CD8-positive, alpha-beta memory T cell (primary cell): ENCODE measurements around the gene EXPH5. TPM values are rescaled to one million over a fixed set of nuclear protein-coding genes. Genes with fewer than 3 reads are reported as not detected.

Experiments
- CTCF ChIA-PET: fragments of 350-600 bp; sonication (Branson Sonifier 250); formaldehyde crosslinking; loops from one replicate; lab custom pipeline; 2021; ENCODE audit warnings: antibody characterized with exemption; lab: Charles Lee
- POLR2A ChIA-PET: fragments of 350-600 bp; sonication (Branson Sonifier 250); formaldehyde crosslinking; loops from one replicate; lab custom pipeline; 2021; ENCODE audit warnings: antibody characterized with exemption; lab: Charles Lee
- DNase-seq, 5 donors: peaks; one replicate each; pipeline versions ENCODE4 v3.0.0 to v3.0.0-alpha.2; 2020 to 2022; ENCODE audit warnings: mixed read lengths in 1 of 5
- H3K27ac ChIP-seq: one replicate; pipeline ENCODE4 v1.7.0; 2013; ENCODE audit warnings: low read depth, mild to moderate bottlenecking, low read length, moderate library complexity
- H3K27me3 ChIP-seq: 2 replicates; pipeline ENCODE4 v1.7.0; 2013; ENCODE audit warnings: low read length, mild to moderate bottlenecking; ENCODE audit not compliant: insufficient read depth, poor library complexity, severe bottlenecking
- H3K36me3 ChIP-seq: 2 replicates; pipeline ENCODE4 v1.7.0; 2013; ENCODE audit warnings: mild to moderate bottlenecking, low read length, moderate library complexity; ENCODE audit not compliant: insufficient read depth
- H3K4me1 ChIP-seq: 2 replicates; pipeline ENCODE4 v1.7.0; 2013; ENCODE audit warnings: mild to moderate bottlenecking, low read length, moderate library complexity; ENCODE audit not compliant: insufficient read depth
- H3K4me3 ChIP-seq: 2 replicates; pipeline ENCODE4 v1.7.0; 2013; ENCODE audit warnings: mild to moderate bottlenecking, low read length
- H3K9me3 ChIP-seq: 2 replicates; pipeline ENCODE4 v1.7.0; 2013; ENCODE audit warnings: mild to moderate bottlenecking, low read length
- H3K27ac Mint-ChIP-seq, 8 donors: one replicate each; pipeline ENCODE4 v1.8.0; 2020 to 2021; ENCODE audit warnings: mixed read lengths in 8 of 8, mild to moderate bottlenecking in 6 of 8, inconsistent platforms in 3 of 8, moderate library complexity in 3 of 8
- H3K27me3 Mint-ChIP-seq, 2 donors: one replicate each; pipeline ENCODE4 v1.8.0; 2020 to 2021; ENCODE audit warnings: mixed read lengths in 2 of 2, mild to moderate bottlenecking in 1 of 2, moderate library complexity in 1 of 2
- H3K36me3 Mint-ChIP-seq, 3 donors: one replicate each; pipeline ENCODE4 v1.8.0; 2020 to 2021; ENCODE audit warnings: mixed read lengths in 3 of 3, inconsistent platforms in 1 of 3, mild to moderate bottlenecking in 1 of 3
- H3K4me1 Mint-ChIP-seq, 3 donors: one replicate each; pipeline ENCODE4 v1.8.0; 2020 to 2021; ENCODE audit warnings: mixed read lengths in 3 of 3, inconsistent platforms in 1 of 3, mild to moderate bottlenecking in 1 of 3
- H3K4me3 Mint-ChIP-seq, 7 donors: one replicate each; pipeline ENCODE4 v1.8.0; 2020 to 2021; ENCODE audit warnings: mixed read lengths in 7 of 7, mild to moderate bottlenecking in 6 of 7, moderate library complexity in 4 of 7, inconsistent platforms in 2 of 7
- H3K9me3 Mint-ChIP-seq, 5 donors: one replicate each; pipeline ENCODE4 v1.8.0; 2020 to 2022; ENCODE audit warnings: mixed read lengths in 5 of 5, mild to moderate bottlenecking in 3 of 5, moderate library complexity in 2 of 5, inconsistent platforms in 1 of 5
- polyA plus RNA-seq: library from polyadenylated mRNA; unstranded; fragments of 300-500 nt; fragmentation: Illumina TruSeq; gene quantifications from one replicate; pipeline ENCODE4 v1.2.3, GENCODE V29; 2021
- total RNA-seq, 2 experiments: library from RNA; stranded (reverse); gene quantifications; one replicate each; pipeline ENCODE4 v1.2.3, GENCODE V29; 2021

EXPH5 gene
- total and polyA plus RNA-seq, 3 experiments from 2014 or later, result 0.60 to 0.89 (median 0.85) TPM

- no peak for DNase-seq
- Histone ChIP-seq H3K9me3 (no peaks in the 10 kb centered on the region), H3K27ac (no peak overlapping the region), H3K4me3 (no peak overlapping the region), H3K4me1 (no peaks in the 10 kb centered on the region), H3K36me3 (no peaks in the 10 kb centered on the region), H3K27me3 (no peaks in the 10 kb centered on the region)
- no peak overlapping the region for H3K4me3 Mint-ChIP-seq
- peaks cover 3 to 8% (median 6%) of the 10 kb centered on the region in 3 donors for H3K4me1 Mint-ChIP-seq
- H3K36me3 Mint-ChIP-seq, result peaks cover 0 to 3% (median 0%) of the 10 kb centered on the region in 3 donors
- H3K27ac Mint-ChIP-seq, result no peak overlapping the region
- H3K27me3 Mint-ChIP-seq, result peaks cover 5 to 41% of the 10 kb centered on the region in 2 donors
- CTCF ChIA-PET, result no interaction called here
- H3K9me3 Mint-ChIP-seq, result peaks cover 0 to 4% (median 0%) of the 10 kb centered on the region in 5 donors
- POLR2A ChIA-PET, result no interaction called here
Measured at GRCh38 chr11:108628812-108629211, 35.2 kb upstream of the EXPH5 start.

GRCh38 chr11:108628326-108628725 lies 34.8 kb upstream of the EXPH5 start:
- Mint-ChIP-seq H3K4me1 (peaks cover 3 to 8% (median 6%) of the 10 kb centered on the region in 3 donors), H3K36me3 (peaks cover 0 to 3% (median 0%) of the 10 kb centered on the region in 3 donors), H3K4me3 (no peak overlapping the region), H3K27ac (no peak overlapping the region), H3K27me3 (peaks cover 5 to 41% of the 10 kb centered on the region in 2 donors), H3K9me3 (peaks cover 0 to 4% (median 0%) of the 10 kb centered on the region in 5 donors)
- Histone ChIP-seq H3K4me1 (no peaks in the 10 kb centered on the region), H3K27ac (no peak overlapping the region), H3K9me3 (no peaks in the 10 kb centered on the region), H3K4me3 (no peak overlapping the region), H3K36me3 (no peaks in the 10 kb centered on the region), H3K27me3 (no peaks in the 10 kb centered on the region)
- DNase-seq, result no peak
- CTCF ChIA-PET, result no interaction called here
- POLR2A ChIA-PET, result no interaction called here

- Mint-ChIP-seq H3K36me3 (peaks cover 0 to 3% (median 0%) of the 10 kb centered on the region in 3 donors), H3K9me3 (peaks cover 0 to 4% (median 0%) of the 10 kb centered on the region in 5 donors), H3K4me3 (peak overlapping the region in 1 of 7 donors; percentile 19), H3K4me1 (peaks cover 3 to 8% (median 6%) of the 10 kb centered on the region in 3 donors), H3K27ac (peak overlapping the region in 2 of 8 donors; percentile 5 to 13), H3K27me3 (peaks cover 2 to 46% of the 10 kb centered on the region in 2 donors)
- no peaks in the 10 kb centered on the region for H3K36me3 ChIP-seq
- DNase-seq, result no peak
- peak overlapping the region; percentile 4 for H3K27ac ChIP-seq
- CTCF ChIA-PET, result no interaction called here
- H3K4me3 ChIP-seq, result no peak overlapping the region
- POLR2A ChIA-PET, result no interaction called here
- no peaks in the 10 kb centered on the region for H3K4me1 ChIP-seq
- H3K9me3 ChIP-seq, result no peaks in the 10 kb centered on the region
- H3K27me3 ChIP-seq, result no peaks in the 10 kb centered on the region
Measured at GRCh38 chr11:108624196-108624925, 30.8 kb upstream of the EXPH5 start.

- peaks cover 3 to 8% (median 6%) of the 10 kb centered on the region in 3 donors for H3K4me1 Mint-ChIP-seq
- H3K4me3 Mint-ChIP-seq, result no peak overlapping the region
- Histone ChIP-seq H3K27ac (no peak overlapping the region), H3K36me3 (no peaks in the 10 kb centered on the region), H3K27me3 (no peaks in the 10 kb centered on the region), H3K4me1 (no peaks in the 10 kb centered on the region), H3K9me3 (no peaks in the 10 kb centered on the region), H3K4me3 (no peak overlapping the region)
- H3K27ac Mint-ChIP-seq, result no peak overlapping the region
- CTCF ChIA-PET, result no interaction called here
- H3K36me3 Mint-ChIP-seq, result peaks cover 0 to 3% (median 0%) of the 10 kb centered on the region in 3 donors
- no peak for DNase-seq
- peaks cover 0 to 4% (median 0%) of the 10 kb centered on the region in 5 donors for H3K9me3 Mint-ChIP-seq
- POLR2A ChIA-PET, result no interaction called here
- peaks cover 6 to 51% of the 10 kb centered on the region in 2 donors for H3K27me3 Mint-ChIP-seq
Measured at GRCh38 chr11:108622341-108622740, 28.8 kb upstream of the EXPH5 start.

GRCh38 chr11:108620958-108621772 lies 27.6 kb upstream of the EXPH5 start:
- POLR2A ChIA-PET, result no interaction called here
- no peaks in the 10 kb centered on the region for H3K36me3 ChIP-seq
- Mint-ChIP-seq H3K27ac (no peak overlapping the region), H3K4me1 (peaks cover 3 to 8% (median 6%) of the 10 kb centered on the region in 3 donors), H3K4me3 (no peak overlapping the region), H3K9me3 (peaks cover 0 to 4% (median 0%) of the 10 kb centered on the region in 5 donors), H3K27me3 (peaks cover 9 to 53% of the 10 kb centered on the region in 2 donors), H3K36me3 (peaks cover 0 to 3% (median 0%) of the 10 kb centered on the region in 3 donors)
- H3K4me3 ChIP-seq, result no peak overlapping the region
- no peak for DNase-seq
- no peaks in the 10 kb centered on the region for H3K27me3 ChIP-seq
- H3K9me3 ChIP-seq, result no peaks in the 10 kb centered on the region
- no peak overlapping the region for H3K27ac ChIP-seq
- H3K4me1 ChIP-seq, result no peaks in the 10 kb centered on the region
- CTCF ChIA-PET, result no interaction called here

GRCh38 chr11:108618529-108618928 lies 25.0 kb upstream of the EXPH5 start:
- Histone ChIP-seq H3K36me3 (no peaks in the 10 kb centered on the region), H3K4me3 (no peak overlapping the region), H3K27ac (no peak overlapping the region), H3K9me3 (no peaks in the 10 kb centered on the region), H3K27me3 (no peaks in the 10 kb centered on the region), H3K4me1 (no peaks in the 10 kb centered on the region)
- H3K9me3 Mint-ChIP-seq, result no peaks in the 10 kb centered on the region
- no peaks in the 10 kb centered on the region for H3K4me1 Mint-ChIP-seq
- ChIA-PET CTCF (no interaction called here), POLR2A (interaction anchor here (0.6 kb wide), 1 partner anchor 46 kb away, joined by 3 read pairs; the partner anchor contains the start of gene DDX10)
- no peak for DNase-seq
- H3K4me3 Mint-ChIP-seq, result no peak overlapping the region
- no peaks in the 10 kb centered on the region for H3K36me3 Mint-ChIP-seq
- peaks cover 14 to 44% of the 10 kb centered on the region in 2 donors for H3K27me3 Mint-ChIP-seq
- no peak overlapping the region for H3K27ac Mint-ChIP-seq

- Histone ChIP-seq H3K36me3 (no peaks in the 10 kb centered on the region), H3K4me3 (no peak overlapping the region), H3K27me3 (no peaks in the 10 kb centered on the region), H3K27ac (no peak overlapping the region), H3K4me1 (no peaks in the 10 kb centered on the region), H3K9me3 (no peaks in the 10 kb centered on the region)
- no peaks in the 10 kb centered on the region for H3K4me1 Mint-ChIP-seq
- DNase-seq, result no peak
- no peaks in the 10 kb centered on the region for H3K9me3 Mint-ChIP-seq
- H3K27ac Mint-ChIP-seq, result no peak overlapping the region
- peaks cover 16 to 41% of the 10 kb centered on the region in 2 donors for H3K27me3 Mint-ChIP-seq
- ChIA-PET CTCF (no interaction called here), POLR2A (no interaction called here)
- no peaks in the 10 kb centered on the region for H3K36me3 Mint-ChIP-seq
- no peak overlapping the region for H3K4me3 Mint-ChIP-seq
Measured at GRCh38 chr11:108617055-108617454, 23.5 kb upstream of the EXPH5 start.

- H3K36me3 Mint-ChIP-seq, result no peaks in the 10 kb centered on the region
- DNase-seq, result no peak
- no peak overlapping the region for H3K27ac ChIP-seq
- no peaks in the 10 kb centered on the region for H3K36me3 ChIP-seq
- no peak overlapping the region for H3K27ac Mint-ChIP-seq
- H3K9me3 Mint-ChIP-seq, result no peaks in the 10 kb centered on the region
- H3K9me3 ChIP-seq, result no peaks in the 10 kb centered on the region
- ChIA-PET POLR2A (no interaction called here), CTCF (no interaction called here)
- H3K27me3 Mint-ChIP-seq, result peaks cover 16 to 39% of the 10 kb centered on the region in 2 donors
- no peaks in the 10 kb centered on the region for H3K27me3 ChIP-seq
- no peak overlapping the region for H3K4me3 Mint-ChIP-seq
- no peak overlapping the region for H3K4me3 ChIP-seq
- no peaks in the 10 kb centered on the region for H3K4me1 ChIP-seq
- H3K4me1 Mint-ChIP-seq, result no peaks in the 10 kb centered on the region
Measured at GRCh38 chr11:108616549-108616948, 23.0 kb upstream of the EXPH5 start.
